Activated T-cell treated with anti-CD3 and anti-CD28 coated beads, Interleukin-2, amount 50 U/mL, for 48 hours (primary cell): Measurements from ENCODE around the gene NAXD.
"Not testable (repeated sequence)": the region's sequence is repeated elsewhere in the genome, so short reads cannot be mapped to it uniquely, and the experiment has no call there.

ENCODE experiments used
- DNase-seq, 2 experiments: peaks; one replicate each; pipeline ENCODE4 v3.0.0-alpha.2; 2020

NAXD gene

DNA sequence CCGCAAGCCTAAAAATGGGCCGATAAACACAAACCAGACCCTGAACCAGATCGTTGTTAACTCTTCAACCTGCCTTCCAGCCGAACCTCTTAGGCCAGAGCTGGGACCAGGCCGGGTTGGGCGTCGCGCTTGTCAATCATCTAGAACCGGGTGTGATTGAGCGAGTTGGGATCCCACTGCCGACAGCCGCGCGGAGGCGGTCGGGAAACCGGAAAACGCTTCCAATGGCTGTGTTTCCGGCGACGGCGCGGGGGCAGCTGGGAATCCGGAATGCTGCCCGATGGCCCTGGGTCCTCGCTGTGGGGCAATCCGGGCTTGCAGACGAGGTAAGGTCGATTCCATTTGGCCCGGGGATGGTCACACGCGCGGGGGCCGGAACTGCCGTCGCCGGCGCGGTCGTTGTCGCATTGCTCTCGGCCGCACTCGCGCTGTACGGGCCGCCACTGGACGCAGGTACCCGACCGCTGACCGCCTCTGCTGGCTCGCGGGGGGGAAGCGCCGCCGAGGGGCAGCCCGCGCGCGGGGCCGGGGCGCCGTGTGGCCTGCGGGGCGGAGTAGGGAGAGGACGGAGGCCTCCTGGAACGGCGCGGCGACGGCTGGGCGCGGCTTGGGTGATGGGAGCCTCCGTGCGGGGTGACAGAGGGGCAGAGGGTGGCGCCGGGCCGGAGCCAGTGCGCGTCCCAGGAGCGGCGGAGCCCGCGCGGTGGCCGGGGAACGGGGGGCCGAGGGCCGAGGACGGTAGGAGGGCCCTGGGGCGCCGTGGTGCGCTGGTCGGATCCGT, at the start of gene NAXD:
Gene NAXD, plus strand, starts transcription at position 224 of the 781 bp plus-strand sequence. Its CDS starts 57 bp downstream, at position 281.
- peak; percentile 88 to 90 for DNase-seq

DNA sequence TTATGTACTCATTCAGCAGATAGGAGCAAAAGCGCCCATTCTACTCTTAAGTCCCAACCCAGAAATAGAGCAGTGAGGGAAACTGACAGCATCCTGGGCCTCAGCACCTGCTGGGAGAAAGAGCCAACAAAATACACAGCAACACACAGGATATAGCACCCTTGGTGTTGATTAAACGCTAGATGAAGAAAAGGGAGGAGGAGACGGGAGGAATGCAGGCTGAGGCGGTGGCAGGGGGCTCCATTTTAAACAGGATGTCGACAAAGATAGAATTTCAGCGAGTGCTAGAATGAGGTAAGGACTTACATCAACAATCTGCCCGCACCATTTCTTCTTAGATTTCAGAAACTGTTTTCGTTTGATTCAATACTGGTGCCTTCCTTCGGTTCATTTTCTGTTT, 49.2 kb upstream of the NAXD start:
- no peak for DNase-seq

DNA sequence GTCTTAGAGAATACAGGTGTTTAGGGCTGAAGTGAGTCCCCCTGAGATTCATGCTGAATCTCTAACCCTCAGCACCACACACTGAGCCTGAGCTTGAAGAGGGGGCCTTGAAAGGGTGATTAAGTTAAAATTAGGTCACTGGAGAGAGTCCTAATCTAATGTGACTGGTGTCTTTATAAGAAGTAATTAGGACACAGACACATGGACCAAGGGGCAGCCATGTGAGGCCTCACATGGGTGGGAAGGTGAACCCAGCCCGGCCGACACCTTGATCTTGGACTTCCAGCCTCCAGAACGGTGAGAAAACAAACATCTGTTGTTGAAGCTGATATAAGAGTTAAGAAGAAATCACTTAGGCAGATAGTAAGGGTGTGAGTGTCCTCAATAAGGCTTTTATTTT, 46.7 kb upstream of the NAXD start:
- no peak for DNase-seq

DNA sequence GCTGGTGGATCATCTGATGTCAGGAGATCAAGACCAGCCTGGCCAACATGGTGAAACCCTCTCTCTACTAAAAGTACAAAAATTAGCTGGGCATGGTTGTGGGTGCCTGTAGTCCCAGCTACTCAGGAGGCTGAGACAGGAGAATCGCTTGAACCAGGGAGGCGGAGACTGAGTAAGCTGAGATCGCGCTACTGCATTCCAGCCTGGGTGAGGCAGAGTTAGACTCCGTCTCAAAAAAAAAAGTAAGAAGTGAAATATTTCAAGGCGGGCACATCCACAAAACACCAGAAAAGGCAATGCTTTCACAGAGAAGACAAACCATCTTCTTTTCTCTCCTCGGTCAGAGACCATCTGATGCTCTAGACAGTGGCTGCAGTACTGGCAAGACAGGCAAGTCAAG, 45.4 kb upstream of the NAXD start:
- not testable (repeated sequence) for DNase-seq

DNA sequence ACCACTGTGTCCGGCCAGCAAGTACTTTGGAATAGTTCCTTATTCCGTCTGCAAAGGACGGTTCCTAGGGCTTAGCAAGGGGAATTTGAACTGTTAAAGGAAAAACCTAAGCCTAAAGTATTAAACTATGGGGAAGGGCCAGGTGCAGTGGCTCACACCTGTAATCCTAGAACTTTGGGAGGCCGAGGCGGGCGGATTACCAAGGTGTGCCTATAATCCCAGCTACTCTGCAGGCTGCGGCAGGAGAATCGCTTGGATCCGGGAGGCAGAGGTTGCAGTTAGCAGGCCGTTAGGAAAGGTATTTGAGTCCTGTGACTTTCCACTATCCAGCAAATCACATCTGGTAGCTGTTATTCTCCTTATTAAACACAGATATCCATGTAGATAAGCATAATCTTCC, 44.5 kb upstream of the NAXD start:
- no peak for DNase-seq

DNA sequence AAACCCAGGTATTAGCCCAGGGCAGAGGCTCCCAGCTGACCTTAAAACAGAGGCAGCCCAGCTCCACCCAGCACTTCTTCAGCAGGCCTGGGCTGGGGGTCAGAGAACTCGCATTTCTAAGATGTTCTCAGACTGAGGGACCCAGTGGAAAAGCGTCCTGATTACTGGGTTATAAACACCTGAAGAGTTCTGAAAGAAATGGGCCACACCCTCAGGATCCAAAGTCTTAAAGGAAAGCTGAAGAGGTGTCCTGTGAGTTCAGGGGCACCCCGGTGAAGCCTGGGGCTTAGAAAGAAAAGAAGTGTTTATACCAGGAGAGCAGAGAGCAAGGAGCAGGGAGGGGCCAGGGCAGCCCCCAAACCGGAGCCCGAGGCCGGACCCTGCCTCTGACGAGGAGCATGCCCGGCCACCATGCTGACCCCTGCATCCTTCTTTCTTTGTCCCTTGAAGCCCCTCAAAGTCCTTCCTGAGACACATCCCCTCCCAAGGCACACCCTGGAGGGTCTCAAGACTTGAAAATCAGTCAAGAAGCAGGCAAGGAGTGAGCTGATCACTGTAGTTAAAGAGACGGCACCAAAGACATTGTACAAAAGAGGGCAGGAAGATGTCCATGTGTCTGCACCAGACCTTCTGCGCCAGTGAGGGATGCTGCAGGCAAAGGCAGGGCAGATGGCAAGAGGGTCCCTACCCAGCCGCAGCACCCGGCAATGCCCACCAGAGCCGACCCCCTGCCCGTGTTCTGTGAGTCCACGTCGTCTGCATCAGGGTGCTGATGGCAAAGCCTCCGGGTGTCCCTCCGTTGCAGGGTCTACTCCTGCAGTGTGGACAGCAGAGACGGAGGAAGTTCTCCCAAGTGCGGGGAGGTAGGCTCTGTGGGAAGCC, 43.2 kb upstream of the NAXD start:
- no peak for DNase-seq

DNA sequence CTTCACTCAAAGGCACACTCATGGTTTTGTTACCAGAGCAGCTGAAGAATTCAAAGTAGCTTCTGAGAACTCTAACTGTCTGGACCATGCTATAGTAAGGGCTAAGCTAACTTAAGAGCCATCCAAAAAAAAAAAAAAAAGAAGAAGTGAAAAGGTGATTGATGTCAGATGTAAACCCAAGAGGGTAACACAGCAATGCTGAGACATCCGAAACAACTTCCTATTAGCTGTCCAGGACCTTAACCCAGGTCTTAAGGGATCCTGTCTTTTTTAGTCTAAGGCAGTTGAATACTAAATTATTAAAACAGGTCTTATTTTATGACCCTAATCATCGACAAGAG, 42.6 kb upstream of the NAXD start:
- DNase-seq: no peak

DNA sequence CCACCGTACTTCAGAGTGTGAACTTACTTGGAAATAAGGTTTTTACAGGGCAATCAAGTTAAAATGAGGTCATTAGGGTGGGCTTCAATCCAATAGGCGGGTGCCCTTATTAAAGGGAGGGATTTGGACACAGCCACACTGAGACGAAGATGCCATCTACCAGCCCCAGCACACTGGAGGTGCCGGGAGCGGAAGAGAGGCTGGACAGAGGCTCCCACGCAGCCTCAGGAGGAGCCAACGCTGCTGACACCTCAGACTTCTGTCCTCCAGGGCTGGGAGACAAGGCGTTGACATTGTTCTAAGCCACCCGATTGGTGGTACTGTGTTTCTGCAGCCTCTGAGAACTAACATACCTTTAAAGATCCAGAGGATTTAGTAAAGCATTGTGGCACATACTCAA, 41.2 kb upstream of the NAXD start:
- DNase-seq: no peak

DNA sequence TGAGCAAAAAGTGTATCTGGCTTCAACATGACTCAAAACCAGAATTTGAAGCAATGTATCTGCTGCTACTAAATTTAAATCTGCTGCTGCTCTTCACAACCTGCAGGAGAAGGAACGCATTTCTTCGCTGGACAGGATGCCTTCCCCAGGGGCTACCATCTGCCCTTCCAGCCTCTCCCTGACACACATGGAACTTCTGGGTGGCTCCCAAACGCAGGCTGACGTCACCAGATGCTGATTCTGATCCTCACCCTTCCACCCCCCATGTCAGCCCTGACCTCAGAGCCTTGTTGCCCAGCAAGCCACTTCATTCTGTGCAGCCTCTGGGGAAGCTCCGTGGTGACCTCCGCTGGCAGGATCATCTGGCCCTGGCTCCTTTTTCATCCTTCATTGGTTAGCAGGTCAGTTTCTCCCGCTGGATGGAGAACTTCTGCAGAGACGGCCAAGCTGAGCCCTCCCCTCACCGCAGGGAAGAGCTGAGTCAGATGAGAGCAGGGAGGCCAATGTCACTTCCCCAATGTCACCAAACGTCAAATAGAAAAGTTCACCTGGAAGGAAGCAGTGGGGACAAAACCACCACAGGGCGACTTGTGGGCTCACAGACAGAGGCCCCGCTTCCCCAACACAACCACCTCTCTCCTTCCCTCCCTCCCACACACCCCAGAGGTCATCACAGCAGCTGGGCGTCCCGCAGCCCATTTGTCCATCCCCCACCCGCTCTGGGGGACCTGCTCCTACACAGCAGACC, 39.8 kb upstream of the NAXD start:
- DNase-seq: peak; percentile 26 to 30

DNA sequence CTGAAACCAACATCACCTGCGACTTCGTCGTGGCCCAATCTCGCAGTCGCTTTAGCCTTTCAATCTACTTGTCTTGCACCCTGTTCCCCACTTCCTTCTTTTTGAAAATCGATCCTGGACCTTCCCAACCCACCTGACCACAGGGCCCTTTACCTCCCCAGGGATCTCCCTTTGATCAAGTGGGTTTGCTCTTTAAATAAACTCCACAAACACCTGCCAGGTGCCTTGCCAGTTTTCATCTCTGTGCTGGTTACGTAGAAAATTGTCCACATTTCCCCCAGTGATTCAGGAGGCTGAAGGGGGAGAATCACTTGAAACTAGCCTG, 39.3 kb upstream of the NAXD start:
- no peak for DNase-seq

DNA sequence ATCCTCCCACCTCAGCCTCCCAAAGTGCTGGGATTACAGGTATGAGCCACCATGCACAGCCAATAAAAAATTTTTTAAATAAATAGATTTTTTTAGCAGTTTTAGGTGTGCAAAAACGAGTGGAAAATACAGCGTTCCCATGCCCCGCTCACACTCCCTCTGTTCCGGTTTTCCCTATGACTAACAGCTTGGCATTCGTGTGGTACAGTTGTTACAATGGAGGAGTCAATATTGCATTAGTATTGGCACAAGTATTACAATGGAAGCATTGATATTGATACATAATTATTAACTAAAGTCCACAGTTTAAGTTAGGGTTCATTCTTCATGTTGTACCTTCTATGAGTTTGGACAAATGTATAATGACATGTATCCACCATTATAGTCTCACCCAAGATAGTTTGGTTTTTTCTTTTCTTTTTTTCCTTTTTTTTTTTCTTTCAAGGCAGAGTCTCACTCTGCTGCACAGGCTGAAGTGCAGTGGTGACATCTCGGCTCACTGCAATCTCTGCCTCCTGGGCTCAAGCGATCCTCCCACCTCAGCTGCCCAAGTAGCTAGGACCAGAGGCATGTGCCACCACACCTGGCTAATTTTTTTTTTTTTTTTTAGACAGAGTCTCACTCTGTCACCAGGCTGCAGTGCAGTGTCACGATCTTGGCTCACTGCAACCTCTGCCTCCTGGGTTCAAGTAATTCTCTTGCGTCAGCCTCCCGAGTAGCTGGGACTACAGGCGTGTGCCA, 38.4 kb upstream of the NAXD start:
- DNase-seq: no peak

DNA sequence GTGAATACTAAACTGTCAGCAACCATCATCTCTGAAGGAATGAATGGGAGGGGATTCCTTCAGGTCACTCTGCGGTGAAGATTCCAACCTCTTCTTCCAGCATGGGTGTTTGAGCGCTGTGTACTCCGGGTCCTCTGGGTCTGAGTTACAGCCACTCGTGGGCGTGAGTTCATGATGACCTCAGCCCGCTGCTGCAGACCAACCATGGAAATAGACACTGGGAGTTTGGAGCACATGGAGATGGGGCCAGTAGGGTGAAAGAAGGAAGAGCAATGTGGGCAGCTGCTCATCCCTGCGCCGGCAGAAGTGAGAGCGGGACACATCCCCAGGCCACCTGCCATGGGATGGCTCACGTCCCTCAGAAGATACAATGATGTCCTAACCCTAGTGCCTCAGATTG, 37.0 kb upstream of the NAXD start:
- no peak for DNase-seq

DNA sequence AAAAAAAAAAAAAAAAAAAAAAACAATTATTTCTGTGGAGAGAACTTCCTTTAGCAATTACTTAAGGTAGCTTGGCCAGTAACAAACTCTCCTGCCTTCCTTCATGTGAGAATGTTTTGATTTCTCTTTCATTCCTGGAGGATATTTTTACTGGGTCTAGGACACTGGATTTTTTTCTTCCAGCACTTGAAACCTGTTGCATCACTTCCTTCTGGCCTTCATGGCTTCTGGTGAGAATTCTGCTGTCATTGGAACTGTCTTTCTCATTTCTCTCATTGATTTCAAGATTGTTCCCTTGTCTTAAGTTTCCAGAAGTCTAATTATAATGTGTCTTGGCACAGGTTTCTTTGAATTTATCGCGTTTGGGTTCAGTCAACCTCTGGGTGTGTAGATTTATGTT, 34.5 kb upstream of the NAXD start:
- DNase-seq: no peak

DNA sequence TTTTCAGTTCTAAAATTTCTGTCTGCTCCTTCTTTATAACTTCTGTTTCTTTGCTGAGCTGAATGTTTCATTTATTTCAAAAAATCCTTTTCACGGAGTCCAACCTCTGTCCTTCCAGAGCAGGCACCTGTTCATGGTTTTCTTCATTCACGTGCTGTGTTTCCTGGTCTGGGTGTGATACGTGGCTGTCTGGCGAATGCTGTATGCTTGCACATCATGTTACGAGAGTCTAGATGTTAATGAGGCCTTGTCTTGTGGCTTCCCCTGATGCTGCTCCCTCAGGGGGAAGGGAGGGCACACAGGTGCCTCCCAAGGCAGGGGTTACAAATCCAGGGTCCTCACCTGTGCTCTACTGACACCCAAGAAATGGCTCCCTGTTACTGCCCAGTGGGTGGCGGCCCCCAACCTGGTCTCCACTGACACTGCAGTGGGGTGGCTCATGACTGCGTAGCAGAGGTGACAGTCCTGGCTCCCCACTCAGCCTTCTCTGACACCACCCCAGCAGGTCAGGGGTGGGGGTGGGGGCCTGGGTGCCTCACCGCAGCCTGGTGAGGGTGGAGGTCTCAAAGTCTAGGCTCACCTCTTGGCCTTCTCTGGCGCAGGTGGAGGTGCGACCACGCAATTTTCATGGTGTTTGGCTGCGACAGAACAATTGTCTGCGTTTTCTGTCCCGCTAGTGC, 33.7 kb upstream of the NAXD start:
- no peak for DNase-seq

DNA sequence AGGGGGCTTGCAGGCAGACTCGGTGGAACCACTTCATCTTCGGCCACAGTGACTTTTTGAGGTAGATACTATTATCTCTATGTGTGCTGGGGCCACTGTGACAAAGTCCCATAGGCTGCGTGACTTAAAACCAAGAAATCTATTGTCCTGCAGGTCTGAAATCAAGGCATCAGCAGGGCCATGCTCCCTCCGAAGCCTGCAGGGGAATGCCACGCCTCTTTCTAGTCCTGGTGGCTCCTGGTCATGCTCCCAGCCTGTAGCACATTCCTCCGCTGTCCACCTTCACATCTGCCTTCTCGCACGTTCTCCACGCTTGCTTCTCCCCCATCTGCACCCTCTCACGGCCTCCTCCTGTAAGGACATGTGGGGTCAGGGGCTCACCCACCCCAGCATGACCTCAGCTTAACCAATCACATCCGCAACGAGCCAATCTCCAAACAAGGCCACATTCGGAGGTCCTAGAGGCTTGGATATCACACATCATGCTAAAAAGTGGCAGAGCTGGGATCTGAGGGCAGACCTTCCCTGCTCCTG, 32.9 kb upstream of the NAXD start:
- DNase-seq: no peak

DNA sequence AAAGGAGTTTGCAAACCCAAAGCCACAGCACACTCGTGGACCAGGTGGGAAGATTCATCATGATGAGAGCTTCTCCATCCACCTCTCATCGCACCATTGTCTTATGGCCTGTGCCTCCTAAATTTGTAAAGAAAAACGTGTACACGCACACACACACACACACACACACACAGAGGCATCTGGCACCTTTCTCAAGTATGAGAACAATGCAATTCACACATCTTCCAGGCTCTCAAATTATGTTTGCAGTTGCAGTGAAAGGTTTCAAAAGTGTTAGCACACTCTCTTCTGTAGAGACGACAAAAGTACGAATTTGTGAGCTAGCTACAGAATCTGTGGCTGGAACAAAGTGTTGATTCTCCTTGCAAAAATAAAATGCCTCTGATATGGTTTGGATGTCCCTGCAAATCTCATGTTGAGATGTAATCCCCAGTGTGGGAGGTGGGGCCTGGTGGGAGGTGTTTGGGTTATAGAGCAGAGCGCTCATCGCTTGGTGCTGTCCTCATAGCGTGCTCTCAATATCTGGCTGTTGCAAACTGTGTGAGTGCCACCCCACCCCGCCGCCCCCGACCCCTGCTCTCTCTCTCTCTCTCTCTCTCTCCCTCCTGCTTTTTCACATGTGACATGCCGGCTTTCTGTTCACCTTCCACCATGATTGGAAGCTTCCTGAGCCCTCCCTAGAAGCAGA, 32.0 kb upstream of the NAXD start:
- no peak for DNase-seq

DNA sequence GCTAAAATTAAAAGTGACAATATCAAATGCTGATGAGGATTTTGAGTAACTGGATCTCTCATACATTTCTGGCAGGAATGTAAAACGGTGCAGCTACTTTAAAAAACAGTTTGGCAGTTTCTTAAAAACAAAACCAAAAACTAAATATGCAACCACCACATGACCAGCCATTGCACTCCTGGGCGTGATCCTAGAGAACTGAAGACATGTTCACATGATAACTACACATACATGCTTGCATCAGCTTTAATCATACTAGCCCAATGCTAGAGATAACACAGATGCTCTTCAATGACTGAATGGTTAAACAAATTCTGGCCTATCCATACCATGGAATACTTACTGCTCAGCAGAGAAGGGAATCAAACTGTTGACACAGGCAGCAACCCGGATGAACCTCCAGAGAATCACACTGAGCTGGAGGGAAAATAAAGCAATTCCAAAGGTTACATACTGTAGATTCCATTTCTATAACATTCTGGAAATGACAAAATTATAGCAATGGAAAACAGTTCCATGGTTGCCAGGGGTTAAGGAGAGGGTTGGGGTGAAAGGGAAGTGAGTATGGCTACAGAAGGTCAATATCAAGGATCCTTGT, 25.5 kb upstream of the NAXD start:
- no peak for DNase-seq

DNA sequence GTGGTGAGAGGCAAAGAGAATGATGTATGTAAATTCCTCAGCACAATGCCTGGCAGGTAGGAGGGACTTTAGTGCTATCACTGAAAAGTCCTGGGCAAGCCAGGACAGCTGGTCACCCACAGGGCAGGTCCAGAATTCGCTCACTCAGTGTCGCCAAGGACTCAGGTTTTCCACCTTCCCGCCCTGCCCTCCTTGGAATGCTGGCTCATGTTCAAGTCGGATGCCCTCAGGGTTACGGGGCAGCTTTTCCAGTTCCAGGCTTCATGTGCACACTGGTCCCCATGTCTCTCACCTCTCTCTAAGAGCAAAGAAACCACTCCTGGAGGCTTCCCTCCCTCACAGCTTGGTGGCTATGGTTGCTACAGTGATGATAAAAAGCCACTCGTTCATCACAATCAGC, 24.8 kb upstream of the NAXD start:
- no peak for DNase-seq

DNA sequence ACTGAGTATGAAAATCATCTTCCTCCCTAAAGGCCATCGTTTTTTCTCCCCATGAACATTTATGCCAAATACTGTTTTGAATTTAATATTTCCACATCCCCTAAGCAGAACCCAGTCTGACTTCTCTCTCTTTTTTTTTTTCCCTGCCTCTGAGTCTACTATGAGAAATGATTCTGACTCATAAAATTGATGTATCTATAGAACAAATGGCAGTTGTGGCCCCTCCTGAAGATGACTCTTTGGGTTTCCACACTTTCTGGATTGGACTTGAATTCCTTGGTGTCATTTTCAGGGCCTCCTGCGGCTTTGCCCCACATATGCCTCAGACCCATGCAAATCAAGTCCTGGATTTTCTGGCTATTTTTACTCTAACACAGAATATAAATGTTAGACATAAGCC, 22.7 kb upstream of the NAXD start:
- no peak for DNase-seq

DNA sequence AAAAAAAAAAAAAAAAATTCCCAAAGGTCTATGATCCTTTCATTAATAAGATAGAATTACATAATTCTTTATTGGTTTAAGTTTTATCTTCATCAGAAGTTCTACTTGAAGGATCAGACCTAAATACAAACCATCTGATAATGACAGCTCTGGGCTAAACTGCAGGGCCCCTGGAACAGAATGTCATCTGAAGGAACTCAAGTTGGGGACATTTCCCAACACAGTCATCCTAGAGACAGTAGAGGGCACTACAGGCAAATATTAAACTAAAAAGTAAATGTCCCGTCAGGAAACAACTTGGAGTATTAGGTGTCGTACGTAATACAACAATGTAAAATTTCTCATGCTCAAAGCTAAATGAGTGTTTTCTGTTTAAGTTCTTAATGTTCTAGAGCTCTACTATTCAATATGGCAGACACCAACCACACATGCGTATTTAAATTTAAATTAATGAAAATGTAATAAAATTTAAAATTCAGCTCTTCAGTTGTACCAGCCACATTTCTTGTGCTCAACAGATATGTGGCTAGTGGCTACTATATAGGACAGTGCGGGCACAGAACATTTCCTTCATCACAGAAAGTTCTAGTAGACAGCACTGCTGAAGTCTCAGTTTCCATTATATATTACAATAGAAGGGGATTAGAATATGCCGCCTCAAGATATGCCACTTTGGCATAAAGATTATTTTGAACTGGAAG, 21.8 kb upstream of the NAXD start:
- DNase-seq: no peak
